K562 (cell line): ENCODE results near the gene ADAM23. TPM values are rescaled to one million over a fixed set of nuclear protein-coding genes. Genes with fewer than 3 reads are reported as not detected.

Source experiments
- ATAC-seq: fragments of 200-7000 bp; cut with Tn5 transposase; 3 replicates; pipeline ENCODE4 v1.9.1; 2020; ENCODE audit warnings: moderate library complexity
- BruUV-seq: library from RNA; stranded (reverse); fragments of 400-500 nt; replicated peaks from 2 replicates; lab custom pipeline; 2021; lab: Mats Ljungman, UMichigan
- CTCF ChIA-PET: fragments of 300-600 bp; formaldehyde crosslinking; extraction: SDS; loops from one replicate; lab custom pipeline; 2021; ENCODE audit warnings: low intra/inter-chr PET ratio; lab: Yijun Ruan, JAX
- POLR2A ChIA-PET: fragments of 300-600, 350-650 bp; sonication (Branson Sonifier 250); formaldehyde crosslinking; extraction: SDS; loops from one replicate; lab custom pipeline; 2021; ENCODE audit warnings: antibody characterized with exemption, inconsistent platforms; lab: Yijun Ruan, JAX
- DNase-seq, 4 experiments: peaks; one replicate each; pipeline versions ENCODE4 v3.0.0 to v3.0.0-alpha.2; 2011 to 2018; ENCODE audit warnings: low spot score in 3 of 4, mixed read lengths in 3 of 4; ENCODE audit errors: extremely low read depth in 1 of 4
- FAIRE-seq: peaks from 2 replicates; lab custom pipeline; 2011; peaks lifted over from hg19 to GRCh38; lab: Jason Lieb, UNC
- H2AFZ ChIP-seq: 2 replicates; pipeline ENCODE4 v1.6.0; 2011; ENCODE audit warnings: low read depth, low read length, control low read depth, inconsistent platforms
- H3K27ac ChIP-seq: fragments of 200-600 bp; 3 replicates; pipeline ENCODE4 v1.8.0; 2011; ENCODE audit warnings: low read depth, mild to moderate bottlenecking, control low read depth, inconsistent platforms, low read length, moderate library complexity, mixed read lengths; ENCODE audit errors: extremely low read depth
- H3K27me3 ChIP-seq, 2 experiments: fragments of 300-600 bp in 1 of 2; 2 replicates in 1 of 2; 3 replicates in 1 of 2; pipeline versions ENCODE4 v1.6.0 to v1.8.0; 2011; ENCODE audit warnings: inconsistent platforms in 2 of 2, low read length in 2 of 2, mild to moderate bottlenecking in 1 of 2, mixed read lengths in 1 of 2, moderate library complexity in 1 of 2; ENCODE audit not compliant: control insufficient read depth in 2 of 2, insufficient read depth in 2 of 2
- H3K36me3 ChIP-seq: fragments of 300-600 bp; 3 replicates; pipeline ENCODE4 v1.8.0; 2011; ENCODE audit warnings: mild to moderate bottlenecking, low read length, inconsistent platforms; ENCODE audit not compliant: control insufficient read depth, insufficient read depth
- H3K4me1 ChIP-seq, 2 experiments: fragments of 200-600 bp in 1 of 2; replicated peaks in 1 of 2; 2 replicates in 1 of 2; 3 replicates in 1 of 2; pipeline versions ENCODE4 v1.5.1 to v1.8.0; 2011; ENCODE audit warnings: inconsistent platforms in 2 of 2, low read length in 2 of 2, mild to moderate bottlenecking in 1 of 2, mixed read lengths in 1 of 2, moderate library complexity in 1 of 2; ENCODE audit not compliant: control insufficient read depth in 2 of 2, insufficient read depth in 2 of 2
- H3K4me2 ChIP-seq: 2 replicates; pipeline ENCODE4 v1.6.1; 2011; ENCODE audit warnings: low read length, control low read depth, inconsistent platforms, mixed read lengths; ENCODE audit not compliant: insufficient read depth
- H3K4me3 ChIP-seq: fragments of 200-600 bp; sonication (generic), shearing (Covaris generic); 2 replicates; pipeline ENCODE4 v1.5.1; 2016; ENCODE audit warnings: control low read depth, inconsistent platforms
- H3K79me2 ChIP-seq: fragments of 200-600 bp; 3 replicates; pipeline ENCODE4 v1.8.0; 2011; ENCODE audit warnings: low read length, inconsistent platforms; ENCODE audit not compliant: control insufficient read depth, insufficient read depth
- H3K9ac ChIP-seq, 2 experiments: 2 replicates each; pipeline versions ENCODE4 v1.6.0 to v1.6.1; 2011; ENCODE audit warnings: low read depth in 2 of 2, low read length in 2 of 2, control low read depth in 1 of 2, inconsistent platforms in 1 of 2, mild to moderate bottlenecking in 1 of 2, mixed read lengths in 1 of 2; ENCODE audit not compliant: insufficient read depth in 1 of 2
- H3K9me1 ChIP-seq: one replicate; pipeline ENCODE4 v1.6.0; 2011; ENCODE audit warnings: inconsistent platforms, mild to moderate bottlenecking, low read length, moderate library complexity; ENCODE audit not compliant: control insufficient read depth, insufficient read depth
- H3K9me3 ChIP-seq: replicated peaks from 2 replicates; pipeline ENCODE4 v1.5.1; 2011; ENCODE audit warnings: low read depth, low read length, inconsistent platforms; ENCODE audit not compliant: control insufficient read depth, insufficient read depth
- H4K20me1 ChIP-seq: replicated peaks from 2 replicates; pipeline ENCODE4 v1.6.1; 2011; ENCODE audit warnings: low read length, inconsistent platforms, mixed read lengths; ENCODE audit not compliant: control insufficient read depth, insufficient read depth
- HMGN3 ChIP-seq: IDR thresholded peaks from 2 replicates; pipeline ENCODE4 v1.6.1; 2011; ENCODE audit warnings: borderline replicate concordance, low read depth, mild to moderate bottlenecking, mixed read lengths, low read length; ENCODE audit not compliant: insufficient read length; ENCODE audit errors: extremely low read depth
- WGBS: fragments of 100-300 bp; shearing (Covaris generic); methylation state at CpG from one replicate; pipeline ENCODE4 v1.1.6; 2016; ENCODE audit warnings: low coverage, mixed read lengths; ENCODE audit not compliant: insufficient coverage; ENCODE audit errors: missing lambda C conversion rate; 5-methylcytosine and 5-hydroxymethylcytosine counted together
- in situ Hi-C: fragments of 300-500 bp; cut with MboI; formaldehyde crosslinking; loops from 4 replicates; pipeline ENCODE4 v1.15.0; 2018; ENCODE audit warnings: inconsistent platforms, mixed read lengths
- intact Hi-C: fragments of 100-400 bp; cut with micrococcal nuclease; formaldehyde crosslinking; loops from 2 replicates; pipeline ENCODE4 v1.14.2; 2022
- polyA plus RNA-seq, 8 experiments: library from polyadenylated mRNA; depleted of rRNA in 4 of 8; stranded (reverse) in 5 of 8; unstranded in 3 of 8; fragments of >200 nt; fragmentation: Nextera tagmentation in 2 of 8; fragmentation: Illumina TruSeq in 1 of 8; extraction: Ambion mirVana in 2 of 8; extraction: Trizol in 1 of 8; gene quantifications; 2 replicates each; pipeline versions ENCODE4 v1.2.1 to v1.2.3, GENCODE V29; 2011 to 2014; ENCODE audit warnings: inconsistent platforms in 1 of 8, missing spikeins in 1 of 8
- total RNA-seq, 7 experiments: library from RNA; depleted of rRNA in 6 of 7; stranded (reverse); fragments of >200 nt in 6 of 7; fragmentation: Illumina TruSeq in 2 of 7; extraction: Trizol in 2 of 7; gene quantifications; 2 replicates each; pipeline versions ENCODE4 v1.2.1 to v1.2.3, GENCODE V29; 2011 to 2021; ENCODE audit warnings: low replicate concordance in 1 of 7
- TF ChIP-seq, protein P1 (sequence below): fragments of 250-450 bp; sonication (Bioruptor Pico); IDR thresholded peaks from 2 replicates; pipeline ENCODE4 v1.8.0; 2021; ENCODE audit warnings: mild to moderate bottlenecking, moderate library complexity
- TF ChIP-seq, protein P2 (sequence below): sonication (generic); formaldehyde crosslinking; IDR thresholded peaks from 2 replicates; pipeline ENCODE4 v1.8.0; 2023; ENCODE audit warnings: missing genetic modification reagents, mild to moderate bottlenecking, borderline replicate concordance
- TF ChIP-seq, protein P3 (sequence below): sonication (generic); formaldehyde crosslinking; IDR thresholded peaks from 2 replicates; pipeline ENCODE4 v1.9.0; 2022; ENCODE audit warnings: mild to moderate bottlenecking, missing genetic modification reagents

The ADAM23 gene
- total and polyA plus RNA-seq, 9 of the 15 experiments (the other 6 are each of a cell fraction or from before 2014, with no cell fraction given): 0.02 TPM; not detected in 8

DNA sequence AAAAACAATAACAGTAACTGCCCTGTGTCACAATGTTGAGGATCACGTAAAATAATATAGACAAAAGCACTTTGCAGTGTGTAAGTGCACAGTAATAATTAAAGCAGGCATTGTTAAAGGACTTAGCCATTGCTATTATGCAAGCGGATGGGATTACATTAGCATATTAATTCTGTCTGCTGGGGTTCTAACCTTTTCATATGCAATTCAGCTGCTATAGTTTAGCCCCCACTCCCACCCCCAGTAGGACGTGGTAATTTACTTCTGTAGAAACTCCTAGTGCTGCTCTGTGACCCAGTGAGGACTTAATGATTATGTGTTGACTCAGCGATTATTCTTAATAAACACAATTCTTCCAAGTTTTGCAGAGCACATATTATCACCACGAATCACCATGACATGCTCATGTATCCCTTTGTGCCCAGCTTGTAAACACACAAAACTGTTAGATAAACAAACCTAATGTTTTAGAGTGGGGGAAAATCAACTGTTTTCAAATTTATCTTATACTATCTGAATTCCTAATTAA is 5.1 kb upstream of the ADAM23 start (continued):
- TF ChIP-seq, protein P1, sequence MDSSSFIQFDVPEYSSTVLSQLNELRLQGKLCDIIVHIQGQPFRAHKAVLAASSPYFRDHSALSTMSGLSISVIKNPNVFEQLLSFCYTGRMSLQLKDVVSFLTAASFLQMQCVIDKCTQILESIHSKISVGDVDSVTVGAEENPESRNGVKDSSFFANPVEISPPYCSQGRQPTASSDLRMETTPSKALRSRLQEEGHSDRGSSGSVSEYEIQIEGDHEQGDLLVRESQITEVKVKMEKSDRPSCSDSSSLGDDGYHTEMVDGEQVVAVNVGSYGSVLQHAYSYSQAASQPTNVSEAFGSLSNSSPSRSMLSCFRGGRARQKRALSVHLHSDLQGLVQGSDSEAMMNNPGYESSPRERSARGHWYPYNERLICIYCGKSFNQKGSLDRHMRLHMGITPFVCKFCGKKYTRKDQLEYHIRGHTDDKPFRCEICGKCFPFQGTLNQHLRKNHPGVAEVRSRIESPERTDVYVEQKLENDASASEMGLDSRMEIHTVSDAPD: no peak

DNA sequence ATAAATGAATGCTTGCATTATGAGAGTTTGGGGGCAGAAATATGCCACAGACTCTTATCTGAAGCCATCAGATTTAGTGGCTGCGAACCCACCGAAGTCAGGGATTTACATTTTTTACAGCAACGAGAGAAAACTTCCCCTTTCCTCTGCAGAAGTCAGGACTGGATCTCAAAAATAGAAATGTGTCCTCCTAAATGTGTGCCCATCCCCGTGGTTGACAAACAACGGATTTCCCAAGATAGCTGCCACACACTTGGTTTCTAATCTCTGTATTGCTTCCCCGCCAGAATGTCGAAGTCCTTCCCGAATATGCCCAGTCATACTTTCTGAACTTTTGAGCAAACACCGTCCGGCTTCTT is 879 bp upstream of the ADAM23 start:
- ChIA-PET POLR2A (no interaction called here), CTCF (no interaction called here)
- peaks cover 0 to 10% of the 10 kb centered on the region in 2 experiments; a peak in 2 of 5 replicates for H3K4me1 ChIP-seq
- no peaks in the 10 kb centered on the region for H3K9me1 ChIP-seq
- H2AFZ ChIP-seq: no peak overlapping the region
- 0 out of 2 replicates have a peak, but pooled peaks cover 2% of the 10 kb centered on the region for H4K20me1 ChIP-seq
- H3K9ac ChIP-seq: no peak overlapping the region
- intact Hi-C loops: no loop called here
- peaks cover 4 to 19% of the 10 kb centered on the region in 2 experiments; a peak in 4 of 5 replicates for H3K27me3 ChIP-seq
- no peaks in the 10 kb centered on the region for H3K36me3 ChIP-seq
- BruUV-seq: no TSS peak
- ATAC-seq (no peak), FAIRE-seq (no peak), DNase-seq (no peak)
- 9% methylated on average over 10 of the region's 10 CpGs for WGBS
- H3K27ac ChIP-seq: no peak overlapping the region
- H3K9me3 ChIP-seq: no peaks in the 10 kb centered on the region
- no peak overlapping the region for H3K4me3 ChIP-seq
- in situ Hi-C loops: no loop called here
- no peak overlapping the region for H3K4me2 ChIP-seq
- H3K79me2 ChIP-seq: no peaks in the 10 kb centered on the region
- TF ChIP-seq, protein P2, sequence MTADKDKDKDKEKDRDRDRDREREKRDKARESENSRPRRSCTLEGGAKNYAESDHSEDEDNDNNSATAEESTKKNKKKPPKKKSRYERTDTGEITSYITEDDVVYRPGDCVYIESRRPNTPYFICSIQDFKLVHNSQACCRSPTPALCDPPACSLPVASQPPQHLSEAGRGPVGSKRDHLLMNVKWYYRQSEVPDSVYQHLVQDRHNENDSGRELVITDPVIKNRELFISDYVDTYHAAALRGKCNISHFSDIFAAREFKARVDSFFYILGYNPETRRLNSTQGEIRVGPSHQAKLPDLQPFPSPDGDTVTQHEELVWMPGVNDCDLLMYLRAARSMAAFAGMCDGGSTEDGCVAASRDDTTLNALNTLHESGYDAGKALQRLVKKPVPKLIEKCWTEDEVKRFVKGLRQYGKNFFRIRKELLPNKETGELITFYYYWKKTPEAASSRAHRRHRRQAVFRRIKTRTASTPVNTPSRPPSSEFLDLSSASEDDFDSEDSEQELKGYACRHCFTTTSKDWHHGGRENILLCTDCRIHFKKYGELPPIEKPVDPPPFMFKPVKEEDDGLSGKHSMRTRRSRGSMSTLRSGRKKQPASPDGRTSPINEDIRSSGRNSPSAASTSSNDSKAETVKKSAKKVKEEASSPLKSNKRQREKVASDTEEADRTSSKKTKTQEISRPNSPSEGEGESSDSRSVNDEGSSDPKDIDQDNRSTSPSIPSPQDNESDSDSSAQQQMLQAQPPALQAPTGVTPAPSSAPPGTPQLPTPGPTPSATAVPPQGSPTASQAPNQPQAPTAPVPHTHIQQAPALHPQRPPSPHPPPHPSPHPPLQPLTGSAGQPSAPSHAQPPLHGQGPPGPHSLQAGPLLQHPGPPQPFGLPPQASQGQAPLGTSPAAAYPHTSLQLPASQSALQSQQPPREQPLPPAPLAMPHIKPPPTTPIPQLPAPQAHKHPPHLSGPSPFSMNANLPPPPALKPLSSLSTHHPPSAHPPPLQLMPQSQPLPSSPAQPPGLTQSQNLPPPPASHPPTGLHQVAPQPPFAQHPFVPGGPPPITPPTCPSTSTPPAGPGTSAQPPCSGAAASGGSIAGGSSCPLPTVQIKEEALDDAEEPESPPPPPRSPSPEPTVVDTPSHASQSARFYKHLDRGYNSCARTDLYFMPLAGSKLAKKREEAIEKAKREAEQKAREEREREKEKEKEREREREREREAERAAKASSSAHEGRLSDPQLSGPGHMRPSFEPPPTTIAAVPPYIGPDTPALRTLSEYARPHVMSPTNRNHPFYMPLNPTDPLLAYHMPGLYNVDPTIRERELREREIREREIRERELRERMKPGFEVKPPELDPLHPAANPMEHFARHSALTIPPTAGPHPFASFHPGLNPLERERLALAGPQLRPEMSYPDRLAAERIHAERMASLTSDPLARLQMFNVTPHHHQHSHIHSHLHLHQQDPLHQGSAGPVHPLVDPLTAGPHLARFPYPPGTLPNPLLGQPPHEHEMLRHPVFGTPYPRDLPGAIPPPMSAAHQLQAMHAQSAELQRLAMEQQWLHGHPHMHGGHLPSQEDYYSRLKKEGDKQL: no peak
- TF ChIP-seq, protein P3, sequence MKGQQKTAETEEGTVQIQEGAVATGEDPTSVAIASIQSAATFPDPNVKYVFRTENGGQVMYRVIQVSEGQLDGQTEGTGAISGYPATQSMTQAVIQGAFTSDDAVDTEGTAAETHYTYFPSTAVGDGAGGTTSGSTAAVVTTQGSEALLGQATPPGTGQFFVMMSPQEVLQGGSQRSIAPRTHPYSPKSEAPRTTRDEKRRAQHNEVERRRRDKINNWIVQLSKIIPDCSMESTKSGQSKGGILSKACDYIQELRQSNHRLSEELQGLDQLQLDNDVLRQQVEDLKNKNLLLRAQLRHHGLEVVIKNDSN: no peak
- no peak for TF ChIP-seq HMGN3
